ENCODE results near the gene IRX6.

GRCh38 chr16:55364811-55365210, 40.8 kb downstream of the IRX6 start:
- no peak for TF ChIP-seq CTCF (conservative IDR thresholded peaks at IDR 0.05; ENCODE audit: low read depth in 2 of 2)
- no peak for TF ChIP-seq EZH2 (IDR thresholded peaks at IDR 0.05; ENCODE audit: low read depth, unreplicated experiment)

Data from GM23338 (cell line).